Muscle of back (tissue), 11 donors: ENCODE results near the gene C6. TPM values are rescaled to one million over a fixed set of nuclear protein-coding genes. Genes with fewer than 3 reads are reported as not detected.
"Not testable (repeated sequence)": the region's sequence is repeated elsewhere in the genome, so short reads cannot be mapped to it uniquely, and the experiment has no call there.

ENCODE experiments used
- DNase-seq, 3 donors: peaks; one replicate each; pipeline versions ENCODE4 v3.0.0 to v3.0.0-alpha.2; 2013
- polyA plus RNA-seq, 10 donors: library from polyadenylated mRNA; unstranded; fragments of 120-200 nt; gene quantifications; one replicate each; pipeline ENCODE4 v1.2.1, GENCODE V29; 2013; ENCODE audit not compliant: insufficient read length in 10 of 10

The C6 gene
- polyA plus RNA-seq, 10 donors: 0.16 to 0.44 (median 0.28) TPM; not detected in 4

- DNase-seq: no peak
These were observed 12.8 kb downstream of the C6 start for GRCh38 chr5:41200506-41200905.

GRCh38 chr5:41199660-41200059 is 13.7 kb downstream of the C6 start:
- DNase-seq: no peak

- DNase-seq: no peak
These were observed 17.1 kb downstream of the C6 start for GRCh38 chr5:41196197-41196596.

- DNase-seq: no peak
These were observed 18.1 kb downstream of the C6 start for GRCh38 chr5:41195228-41195627.

- DNase-seq: no peak
These were observed 19.0 kb downstream of the C6 start for GRCh38 chr5:41194339-41194738.

- DNase-seq: peak; percentile 17 to 53 (median 46)
These were observed 19.7 kb downstream of the C6 start for GRCh38 chr5:41193456-41194205.

GRCh38 chr5:41191249-41191648 is 22.1 kb downstream of the C6 start:
- DNase-seq: no peak

GRCh38 chr5:41186143-41186542 is 27.2 kb downstream of the C6 start:
- DNase-seq: peak in 1 of 3 donors; percentile 22

- not testable (repeated sequence) for DNase-seq
These were observed 30.0 kb downstream of the C6 start for GRCh38 chr5:41183331-41183730.

GRCh38 chr5:41182666-41183065 is 30.7 kb downstream of the C6 start:
- no peak for DNase-seq

GRCh38 chr5:41181691-41182564 is 31.4 kb downstream of the C6 start:
- DNase-seq: no peak

GRCh38 chr5:41176952-41177351 is 36.4 kb downstream of the C6 start:
- DNase-seq: no peak

GRCh38 chr5:41172012-41172411 is 41.3 kb downstream of the C6 start:
- no peak for DNase-seq

- DNase-seq: no peak
These were observed 52.1 kb downstream of the C6 start for GRCh38 chr5:41161271-41161670.

GRCh38 chr5:41157272-41157894 is 55.9 kb downstream of the C6 start:
- DNase-seq: no peak

- no peak for DNase-seq
These were observed 56.6 kb downstream of the C6 start for GRCh38 chr5:41156739-41157138.

GRCh38 chr5:41154491-41154890 is 58.8 kb downstream of the C6 start:
- no peak for DNase-seq

GRCh38 chr5:41151564-41151963 is 61.8 kb downstream of the C6 start:
- DNase-seq: peak; percentile 3 to 34 (median 9)

GRCh38 chr5:41148448-41148847 is 64.9 kb downstream of the C6 start:
- peak in 1 of 3 donors; percentile 21 for DNase-seq

GRCh38 chr5:41145306-41145705 is 68.0 kb downstream of the C6 start:
- no peak for DNase-seq

- DNase-seq: no peak
These were observed 70.0 kb downstream of the C6 start for GRCh38 chr5:41143131-41143901.
